Karpas-422 (cell line): ENCODE data around the gene CHRNA4. TPM values are rescaled to one million over a fixed set of nuclear protein-coding genes. Genes with fewer than 3 reads are reported as not detected.

Source experiments
- DNase-seq: peaks from one replicate; pipeline ENCODE4 v3.0.0-alpha.2; 2015
- H2AFZ ChIP-seq: fragments of 200-600 bp; sonication (generic); 2 replicates; pipeline ENCODE4 v1.6.1; 2014; ENCODE audit warnings: antibody characterized with exemption, low read length, mixed read lengths
- H3K27ac ChIP-seq: fragments of 200-600 bp; sonication (generic); 2 replicates; pipeline ENCODE4 v1.5.1; 2014; ENCODE audit warnings: mild to moderate bottlenecking, low read length, moderate library complexity
- H3K27me3 ChIP-seq: fragments of 200-600 bp; sonication (generic); 2 replicates; pipeline ENCODE4 v1.6.1; 2014; ENCODE audit warnings: low read length, mixed read lengths
- H3K36me3 ChIP-seq: fragments of 200-600 bp; sonication (generic); 2 replicates; pipeline ENCODE4 v1.6.1; 2014; ENCODE audit warnings: low read length, mixed read lengths; ENCODE audit not compliant: insufficient read depth
- H3K4me1 ChIP-seq: fragments of 200-600 bp; sonication (generic); 2 replicates; pipeline ENCODE4 v1.6.1; 2014; ENCODE audit warnings: mild to moderate bottlenecking, low read length, mixed read lengths
- H3K4me2 ChIP-seq: fragments of 200-600 bp; sonication (generic); 2 replicates; pipeline ENCODE4 v1.6.1; 2014; ENCODE audit warnings: low read length, low read depth, mild to moderate bottlenecking; ENCODE audit not compliant: poor library complexity, severe bottlenecking
- H3K4me3 ChIP-seq: fragments of 200-600 bp; sonication (generic); 2 replicates; pipeline ENCODE4 v1.5.1; 2014; ENCODE audit warnings: mild to moderate bottlenecking, antibody characterized with exemption, low read length, mixed read lengths
- H3K79me2 ChIP-seq: fragments of 200-600 bp; sonication (generic); 2 replicates; pipeline ENCODE4 v1.6.1; 2014; ENCODE audit warnings: mild to moderate bottlenecking, low read length, mixed read lengths
- H3K9ac ChIP-seq: fragments of 200-600 bp; sonication (generic); 2 replicates; pipeline ENCODE4 v1.6.0; 2014; ENCODE audit warnings: low read length
- H3K9me2 ChIP-seq: fragments of 200-600 bp; sonication (generic), shearing (Covaris generic); replicated peaks from 2 replicates; pipeline ENCODE4 v1.6.0; 2014; ENCODE audit warnings: mild to moderate bottlenecking, low read length, moderate library complexity; ENCODE audit not compliant: insufficient read depth
- H3K9me3 ChIP-seq: fragments of 300-700, 200-600 bp; sonication (generic); 2 replicates; pipeline ENCODE4 v1.6.1; 2014; ENCODE audit warnings: low read length, mixed read lengths
- H4K20me1 ChIP-seq: fragments of 200-600 bp; sonication (generic); 2 replicates; pipeline ENCODE4 v1.6.1; 2014; ENCODE audit warnings: mild to moderate bottlenecking, antibody characterized with exemption, low read length, low read depth; ENCODE audit not compliant: insufficient read depth
- total RNA-seq: library from RNA; depleted of rRNA; stranded (reverse); fragments of >200 nt; shearing (Covaris generic); gene quantifications from 2 replicates; pipeline ENCODE4 v1.2.3, GENCODE V29; 2014; ENCODE audit warnings: low replicate concordance

Gene CHRNA4
- total RNA-seq, 1 experiment from 2014 or later: not detected

GRCh38 chr20:63377256-63377941, 16.2 kb upstream of the CHRNA4 start:
- Histone ChIP-seq H3K4me3 (no peak overlapping the region), H3K4me1 (no peaks in the 10 kb centered on the region), H3K27me3 (no peaks in the 10 kb centered on the region), H4K20me1 (no peaks in the 10 kb centered on the region), H3K9me2 (no peaks in the 10 kb centered on the region), H3K9me3 (no peaks in the 10 kb centered on the region), H3K4me2 (no peak overlapping the region), H3K36me3 (no peaks in the 10 kb centered on the region), H2AFZ (no peak overlapping the region), H3K79me2 (no peaks in the 10 kb centered on the region), H3K27ac (no peak overlapping the region), H3K9ac (no peak overlapping the region)
- no peak for DNase-seq

- H2AFZ ChIP-seq: no peak overlapping the region
- no peaks in the 10 kb centered on the region for H4K20me1 ChIP-seq
- H3K36me3 ChIP-seq: no peaks in the 10 kb centered on the region
- no peak overlapping the region for H3K4me3 ChIP-seq
- no peak overlapping the region for H3K27ac ChIP-seq
- H3K27me3 ChIP-seq: no peaks in the 10 kb centered on the region
- no peaks in the 10 kb centered on the region for H3K9me3 ChIP-seq
- no peaks in the 10 kb centered on the region for H3K9me2 ChIP-seq
- no peaks in the 10 kb centered on the region for H3K4me1 ChIP-seq
- H3K9ac ChIP-seq: no peak overlapping the region
- no peak overlapping the region for H3K4me2 ChIP-seq
- DNase-seq: no peak
- no peaks in the 10 kb centered on the region for H3K79me2 ChIP-seq
Measured at GRCh38 chr20:63376283-63377250, 15.4 kb upstream of the CHRNA4 start.

GRCh38 chr20:63375438-63375837, 14.3 kb upstream of the CHRNA4 start:
- H3K4me3 ChIP-seq: no peak overlapping the region
- H3K9me2 ChIP-seq: no peaks in the 10 kb centered on the region
- no peaks in the 10 kb centered on the region for H3K9me3 ChIP-seq
- no peaks in the 10 kb centered on the region for H3K36me3 ChIP-seq
- H2AFZ ChIP-seq: no peak overlapping the region
- no peaks in the 10 kb centered on the region for H3K79me2 ChIP-seq
- no peak overlapping the region for H3K9ac ChIP-seq
- H3K27ac ChIP-seq: no peak overlapping the region
- H3K4me1 ChIP-seq: no peaks in the 10 kb centered on the region
- no peak overlapping the region for H3K4me2 ChIP-seq
- H3K27me3 ChIP-seq: no peaks in the 10 kb centered on the region
- no peaks in the 10 kb centered on the region for H4K20me1 ChIP-seq
- no peak for DNase-seq

GRCh38 chr20:63374504-63374903, 13.4 kb upstream of the CHRNA4 start:
- Histone ChIP-seq H3K9ac (no peak overlapping the region), H3K4me2 (no peak overlapping the region), H4K20me1 (no peaks in the 10 kb centered on the region), H3K36me3 (no peaks in the 10 kb centered on the region), H3K9me3 (no peaks in the 10 kb centered on the region), H3K27me3 (no peaks in the 10 kb centered on the region), H3K4me3 (no peak overlapping the region), H2AFZ (no peak overlapping the region), H3K4me1 (no peaks in the 10 kb centered on the region), H3K9me2 (no peaks in the 10 kb centered on the region), H3K79me2 (no peaks in the 10 kb centered on the region), H3K27ac (no peak overlapping the region)
- DNase-seq: no peak

DNA sequence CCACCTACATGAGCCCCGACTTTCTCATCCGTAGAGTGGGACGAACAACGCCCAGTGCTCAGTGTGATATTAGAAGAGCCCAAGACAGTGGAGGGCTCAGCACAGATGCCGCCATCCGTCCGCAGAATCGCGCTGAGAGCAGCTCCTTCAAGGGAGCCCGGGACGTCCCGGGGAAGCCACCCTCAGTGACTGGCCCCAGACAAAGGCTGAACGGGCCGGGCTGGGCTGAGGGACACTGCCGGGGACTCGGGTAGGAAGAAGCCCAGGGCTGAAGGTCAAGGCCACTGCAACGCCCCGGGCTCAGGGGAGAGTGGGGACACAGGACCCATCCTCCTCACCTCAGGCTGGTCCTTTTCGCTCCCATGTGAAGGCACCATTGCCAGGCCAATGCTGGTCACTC, 12.8 kb upstream of the CHRNA4 start:
- Histone ChIP-seq H3K4me1 (no peaks in the 10 kb centered on the region), H3K9me2 (no peaks in the 10 kb centered on the region), H3K4me2 (no peak overlapping the region), H3K36me3 (no peaks in the 10 kb centered on the region), H3K4me3 (no peak overlapping the region), H4K20me1 (no peaks in the 10 kb centered on the region), H3K27ac (no peak overlapping the region), H2AFZ (no peak overlapping the region), H3K9me3 (no peaks in the 10 kb centered on the region), H3K9ac (no peak overlapping the region), H3K27me3 (no peaks in the 10 kb centered on the region), H3K79me2 (no peaks in the 10 kb centered on the region)
- DNase-seq: no peak

DNA sequence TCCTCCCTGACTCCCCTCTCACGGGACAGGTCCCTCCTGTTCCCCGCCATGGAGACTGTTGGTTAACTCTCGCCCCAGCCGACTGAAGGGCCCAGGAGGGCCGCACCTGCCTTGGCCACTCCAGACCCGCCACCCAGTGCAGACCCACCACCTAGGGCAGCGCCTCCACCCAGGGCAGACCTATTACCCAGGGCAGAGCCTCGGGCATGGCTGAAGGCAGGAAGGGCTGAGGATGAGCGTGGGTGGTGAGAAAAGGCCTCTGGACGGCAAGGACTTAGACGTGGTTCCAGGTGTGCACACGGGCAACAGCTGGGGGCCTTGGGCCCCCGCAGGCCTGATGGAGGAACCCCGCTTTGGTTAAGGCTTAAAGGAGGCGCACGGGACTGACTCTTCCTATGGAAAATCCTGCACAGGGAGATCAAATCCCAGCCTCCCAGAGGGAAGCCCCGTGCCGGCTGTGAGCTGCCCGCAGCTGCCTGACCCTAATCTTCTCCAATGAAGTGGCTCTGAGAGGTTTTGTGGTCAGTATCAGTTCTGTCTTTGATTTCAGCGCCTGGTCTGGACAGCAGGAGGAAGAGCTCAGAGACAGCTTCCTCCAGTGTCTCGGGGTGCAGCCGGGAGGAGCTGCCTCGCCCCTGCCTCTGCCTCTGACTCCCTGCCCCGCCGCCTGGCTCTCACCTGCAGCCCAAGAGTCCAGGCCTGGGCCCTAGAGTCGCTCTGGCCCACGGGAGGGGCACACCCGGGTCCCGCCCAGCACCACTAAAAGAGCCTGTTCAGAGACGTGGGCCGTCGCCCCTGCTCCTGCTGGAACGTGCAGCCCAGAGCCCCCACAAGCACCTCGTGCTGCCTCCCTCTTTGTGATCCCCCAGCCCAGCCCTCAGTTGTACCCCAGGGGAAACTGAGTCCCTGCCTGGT, 12.1 kb upstream of the CHRNA4 start:
- Histone ChIP-seq H3K79me2 (no peaks in the 10 kb centered on the region), H3K27me3 (no peaks in the 10 kb centered on the region), H3K27ac (no peak overlapping the region), H3K9me2 (no peaks in the 10 kb centered on the region), H2AFZ (no peak overlapping the region), H3K4me2 (no peak overlapping the region), H3K36me3 (no peaks in the 10 kb centered on the region), H3K4me1 (no peaks in the 10 kb centered on the region), H3K9ac (no peak overlapping the region), H4K20me1 (no peaks in the 10 kb centered on the region), H3K4me3 (no peak overlapping the region), H3K9me3 (no peaks in the 10 kb centered on the region)
- no peak for DNase-seq

GRCh38 chr20:63371291-63371865, 10.2 kb upstream of the CHRNA4 start:
- no peak overlapping the region for H3K4me2 ChIP-seq
- H3K4me3 ChIP-seq: no peak overlapping the region
- no peaks in the 10 kb centered on the region for H3K9me2 ChIP-seq
- no peaks in the 10 kb centered on the region for H3K9me3 ChIP-seq
- H3K27ac ChIP-seq: no peak overlapping the region
- no peak overlapping the region for H2AFZ ChIP-seq
- no peaks in the 10 kb centered on the region for H4K20me1 ChIP-seq
- no peaks in the 10 kb centered on the region for H3K36me3 ChIP-seq
- no peak overlapping the region for H3K9ac ChIP-seq
- H3K27me3 ChIP-seq: no peaks in the 10 kb centered on the region
- no peaks in the 10 kb centered on the region for H3K4me1 ChIP-seq
- DNase-seq: no peak
- H3K79me2 ChIP-seq: no peaks in the 10 kb centered on the region
